NCI-H510A treated with DMSO at 0.1 percent for 48 hours (cell line): ENCODE measurements around the gene EPC1.
"Not testable (repeated sequence)": the region's sequence is repeated elsewhere in the genome, so short reads cannot be mapped to it uniquely, and the experiment has no call there.

Experiments used
- DNase-seq: peaks from one replicate; lab custom pipeline; 2025; lab: John Stamatoyannopoulos, UW

Gene EPC1

DNA sequence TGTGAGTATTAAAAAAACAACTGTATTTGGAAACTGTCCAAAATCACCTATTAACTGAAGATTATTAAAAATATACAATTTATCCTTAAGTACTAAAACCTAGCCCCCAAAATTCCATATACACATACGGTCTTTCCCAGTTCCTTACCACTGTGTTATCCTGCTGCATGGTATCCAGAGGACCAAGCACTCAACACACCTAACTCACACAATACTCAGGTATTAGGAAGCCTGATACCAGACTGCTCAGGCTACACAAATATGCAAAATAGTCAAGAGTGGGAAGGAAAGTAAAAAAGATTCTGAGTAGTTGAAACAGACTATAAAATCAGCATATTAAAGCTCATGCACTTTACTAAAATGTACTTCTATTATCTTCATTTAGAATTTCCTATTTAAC, 67.2 kb downstream of the EPC1 start:
- no peak for DNase-seq

DNA sequence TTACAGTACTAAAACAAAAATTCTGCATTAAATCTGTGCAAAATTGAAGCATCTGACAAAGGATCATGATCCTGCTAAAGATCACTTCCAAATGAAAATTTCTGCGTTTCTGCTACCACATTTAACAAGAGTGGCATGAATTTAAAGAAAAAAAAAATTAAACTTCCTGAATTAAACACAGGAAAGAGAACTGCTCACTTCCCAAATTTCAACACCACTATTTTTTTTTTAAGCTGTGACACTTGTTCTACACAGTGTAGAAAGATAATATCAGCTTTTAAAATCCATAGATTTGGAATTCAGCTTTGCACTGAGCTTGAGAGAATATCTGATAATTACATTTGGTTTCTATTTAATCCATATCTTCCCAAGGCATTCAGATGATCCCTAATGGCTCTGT, 73.6 kb downstream of the EPC1 start:
- no peak for DNase-seq

DNA sequence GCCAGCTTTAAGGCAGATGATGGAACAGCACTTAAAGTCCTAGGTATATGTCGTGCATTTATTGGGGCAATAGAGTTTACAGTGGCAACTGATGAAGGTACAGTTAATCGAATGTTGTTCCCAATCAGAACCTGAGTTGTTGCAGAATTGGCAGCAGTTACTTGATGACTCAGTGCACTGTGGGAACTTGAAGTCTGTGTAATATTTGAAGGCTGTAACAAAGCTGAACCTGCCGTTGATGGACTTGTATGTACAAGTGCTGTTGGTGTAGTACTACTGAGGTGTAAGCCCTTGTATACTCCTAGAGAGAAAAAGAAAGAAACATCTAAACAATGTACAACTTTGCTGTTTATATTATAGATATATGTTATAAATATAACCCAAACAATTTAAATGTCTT, 75.3 kb downstream of the EPC1 start:
- DNase-seq = no peak

DNA sequence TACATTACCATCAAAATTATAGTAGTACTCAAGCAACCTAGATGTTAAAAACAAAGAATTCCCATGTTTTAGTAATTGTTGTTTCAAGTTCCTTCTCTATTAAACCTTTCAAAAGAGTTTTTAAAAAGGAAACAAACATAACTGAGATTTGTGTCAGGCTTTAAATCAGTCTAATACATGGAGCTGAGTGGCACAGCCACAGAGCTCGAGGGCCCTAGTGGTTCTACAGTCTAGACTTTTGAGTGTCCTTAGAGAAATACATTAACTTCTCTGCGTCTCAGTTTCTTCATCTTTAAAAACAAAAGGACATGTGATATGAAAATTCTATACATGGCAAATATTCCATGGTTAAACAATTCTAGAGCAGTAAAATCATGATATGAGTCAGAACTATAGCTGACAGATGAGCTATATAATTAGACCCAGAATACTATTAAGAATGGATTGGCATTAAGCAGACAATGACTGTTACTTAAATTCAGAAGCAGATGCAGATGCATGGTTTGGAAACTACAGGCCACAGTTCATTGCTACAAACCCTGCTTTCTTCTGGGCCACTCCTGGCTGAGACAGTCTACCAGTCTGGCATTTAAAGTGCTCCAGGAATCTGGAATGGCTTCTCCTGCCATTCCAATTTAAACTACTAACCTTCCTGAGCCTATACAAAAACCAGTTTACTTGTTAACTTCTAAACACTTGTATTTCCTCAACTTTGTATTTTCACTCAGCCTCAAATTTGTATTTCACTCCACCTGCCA, 77.4 kb downstream of the EPC1 start:
- DNase-seq = no peak

DNA sequence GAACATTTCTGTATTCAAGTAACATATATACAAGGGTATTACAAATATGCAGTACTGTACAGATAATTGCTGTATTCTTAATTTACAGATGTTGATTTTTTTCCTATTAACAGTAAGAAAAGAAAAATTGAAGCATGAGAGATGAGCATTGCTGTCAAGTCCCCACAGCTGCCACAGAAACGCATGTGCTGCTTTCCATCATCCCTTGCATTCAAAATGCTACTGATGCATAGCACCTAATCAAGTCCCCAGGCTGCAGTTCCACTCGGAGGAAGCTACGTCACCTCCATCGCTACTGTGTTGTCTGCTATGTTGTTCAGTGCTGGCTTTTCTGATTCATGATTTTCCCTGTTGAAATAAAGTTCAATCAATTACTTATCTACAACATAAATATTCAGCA, 78.2 kb downstream of the EPC1 start:
- DNase-seq = no peak

DNA sequence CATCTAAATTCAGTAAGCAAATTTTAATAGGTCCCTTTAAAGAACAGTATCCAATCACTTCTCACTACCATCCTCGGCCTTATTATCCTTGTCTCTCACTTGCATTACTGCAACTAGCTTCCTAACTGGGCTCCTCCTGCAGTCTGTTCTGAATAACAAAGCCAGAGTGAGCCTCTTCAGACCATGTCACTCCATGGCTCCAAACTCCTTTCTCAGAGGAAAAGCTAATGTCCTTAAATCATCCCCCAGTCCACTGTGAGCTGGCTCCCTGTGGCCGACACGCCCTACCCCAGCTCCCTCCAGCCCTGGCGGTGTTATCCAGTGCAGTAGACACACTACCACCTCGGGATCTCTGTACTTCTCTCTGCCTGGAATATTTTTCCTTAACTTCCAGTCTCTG, 80.0 kb downstream of the EPC1 start:
- no peak for DNase-seq

DNA sequence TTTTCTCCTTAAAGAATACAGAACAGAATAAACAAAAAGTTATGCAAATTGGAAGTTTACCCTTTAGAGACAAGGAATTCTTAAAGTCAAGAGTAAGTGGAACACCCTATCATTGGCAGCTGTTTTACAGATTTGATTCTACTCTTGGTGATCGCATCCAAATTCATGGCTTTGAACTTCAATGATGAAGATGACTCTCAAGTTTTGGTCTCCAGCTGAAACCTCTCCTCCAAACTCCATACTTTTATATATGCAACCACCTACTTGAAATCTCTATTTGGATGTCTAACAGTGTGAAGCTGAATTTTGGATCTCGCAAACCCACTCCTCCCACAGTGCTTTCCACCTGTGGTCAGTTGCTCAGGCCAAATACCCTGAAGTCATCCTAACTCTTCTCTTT, 80.4 kb downstream of the EPC1 start:
- no peak for DNase-seq

DNA sequence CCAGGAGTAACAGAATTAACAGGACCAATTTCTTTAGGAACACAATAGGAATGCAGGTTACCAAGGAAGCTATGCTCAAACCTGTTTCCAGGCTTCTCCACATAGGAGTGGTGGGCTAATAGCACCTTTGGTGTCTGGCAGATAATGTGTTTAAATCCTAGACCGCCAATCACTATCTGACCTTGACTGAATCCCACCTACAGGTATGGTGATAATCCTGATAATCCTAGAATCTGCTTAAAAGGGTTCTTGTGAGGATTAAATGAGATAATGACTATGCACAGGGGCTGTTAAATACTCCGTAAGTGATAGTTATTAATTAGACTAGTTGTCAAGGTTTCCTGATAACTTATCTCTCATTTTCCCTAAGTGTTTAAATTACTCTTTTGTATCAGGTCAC, 81.2 kb downstream of the EPC1 start:
- DNase-seq = no peak

DNA sequence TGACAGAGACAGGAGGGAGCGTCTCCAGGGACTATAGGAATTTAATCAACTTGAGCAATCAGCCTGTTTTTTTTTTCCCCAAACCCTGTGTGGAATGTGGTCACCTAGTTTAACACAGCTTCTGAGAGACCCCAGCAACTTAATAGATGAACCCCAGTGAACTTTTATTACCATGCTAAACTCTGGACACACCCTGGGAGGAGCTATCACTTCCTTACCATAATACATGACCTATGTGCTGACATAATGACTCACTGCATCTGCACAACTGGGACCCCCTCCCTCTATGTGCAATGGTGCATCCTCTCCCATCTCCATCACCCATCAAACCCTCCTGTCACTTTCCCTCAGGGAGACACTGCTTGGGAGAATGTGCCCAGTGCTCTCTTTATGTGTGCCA, 83.7 kb downstream of the EPC1 start:
- DNase-seq = no peak

DNA sequence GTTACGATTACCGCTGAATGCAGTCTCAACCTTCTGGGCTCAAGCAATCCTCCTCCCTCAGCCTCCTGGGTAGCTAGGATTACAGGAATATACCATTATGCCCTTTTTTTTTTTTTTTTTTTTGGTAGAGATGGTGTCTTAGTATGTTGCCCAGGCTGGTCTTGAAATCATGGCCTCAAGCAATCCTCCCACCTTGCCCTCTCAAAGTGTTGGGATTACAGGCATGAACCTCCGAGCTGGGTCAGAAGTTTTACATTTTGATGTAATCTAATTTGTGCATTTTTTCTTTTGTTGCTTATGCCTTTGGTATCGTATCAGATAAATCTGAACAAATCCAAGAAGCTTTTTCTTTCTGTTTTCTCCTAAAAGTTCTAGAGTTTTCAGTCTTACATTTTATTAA, 87.4 kb downstream of the EPC1 start:
- DNase-seq = no peak

DNA sequence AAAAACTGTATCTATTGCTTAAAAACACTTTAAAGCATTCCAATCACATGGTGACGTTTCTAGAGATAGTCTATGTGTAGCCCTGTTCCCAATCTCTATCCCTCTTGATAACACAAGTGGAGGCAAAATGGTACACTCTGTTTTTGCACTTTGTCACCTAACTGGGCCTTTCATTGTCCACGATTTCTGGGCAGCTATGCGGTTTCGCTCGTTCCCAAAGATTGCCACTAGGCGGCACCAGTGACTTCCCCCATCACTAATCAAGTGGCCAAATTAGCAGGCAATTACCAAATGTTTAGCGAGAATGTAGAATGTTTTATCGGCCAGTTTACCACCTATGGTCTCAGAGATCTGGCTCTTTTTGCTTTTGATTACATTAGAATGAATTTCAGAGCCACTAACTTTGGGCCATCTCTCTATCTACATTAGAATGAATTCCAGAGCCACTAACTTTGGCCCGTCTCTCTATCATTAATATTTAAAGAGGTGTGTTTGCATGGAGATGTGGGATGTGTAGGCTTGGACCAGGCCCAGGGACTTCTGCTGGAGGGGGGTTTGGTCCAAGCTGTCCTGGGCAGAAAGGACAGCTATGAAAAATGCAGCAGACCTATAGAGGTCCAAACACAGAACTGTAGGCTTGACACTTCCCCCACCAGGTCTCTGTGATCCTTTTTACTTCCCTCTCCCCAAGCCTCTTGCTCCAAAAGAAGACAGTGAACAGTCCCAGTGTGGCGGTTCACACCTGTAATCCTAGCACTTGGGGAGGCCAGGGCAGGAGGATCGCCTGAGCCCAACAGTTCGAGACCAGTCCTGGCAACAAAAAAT, 90.1 kb downstream of the EPC1 start:
- DNase-seq = peak; percentile 7

DNA sequence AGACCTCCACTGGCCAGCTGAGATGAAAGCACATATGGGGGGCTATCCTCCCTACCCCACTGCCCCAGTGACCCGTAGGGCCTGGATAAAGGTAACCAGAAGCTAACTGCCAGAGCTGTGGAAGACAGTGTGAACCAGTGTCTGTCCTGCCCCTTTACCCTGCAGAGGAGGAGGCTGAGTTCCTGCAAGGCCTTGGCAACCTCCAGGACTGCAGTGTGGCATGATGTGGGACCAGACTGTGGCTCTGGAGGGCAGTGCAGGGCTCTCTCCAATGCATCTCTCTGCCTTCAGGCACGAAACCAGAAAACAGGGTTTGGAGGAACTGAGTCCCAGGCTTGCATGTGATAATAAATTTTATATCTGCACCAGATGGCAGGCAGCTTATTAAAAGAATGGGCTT, 93.1 kb downstream of the EPC1 start:
- DNase-seq = no peak

DNA sequence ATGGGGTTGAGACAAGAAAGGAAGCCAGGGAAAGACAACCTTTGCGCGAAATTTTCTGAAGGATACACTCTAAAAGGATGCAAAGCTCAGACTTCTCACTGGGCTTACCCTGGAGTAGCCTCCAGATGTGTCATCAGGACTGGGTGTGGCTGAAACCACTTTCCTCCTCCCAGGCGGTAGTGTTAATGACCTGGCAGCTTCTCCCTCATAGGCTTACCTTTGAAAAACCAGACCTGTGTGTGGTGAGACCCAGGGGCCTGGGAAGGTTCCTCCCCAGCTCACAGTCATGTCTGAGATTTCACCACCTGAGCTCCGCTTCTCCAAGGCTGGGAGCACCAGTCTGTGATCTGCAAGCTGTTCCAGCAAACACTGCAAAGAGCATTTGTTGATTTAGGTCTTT, 93.7 kb downstream of the EPC1 start:
- DNase-seq = no peak

DNA sequence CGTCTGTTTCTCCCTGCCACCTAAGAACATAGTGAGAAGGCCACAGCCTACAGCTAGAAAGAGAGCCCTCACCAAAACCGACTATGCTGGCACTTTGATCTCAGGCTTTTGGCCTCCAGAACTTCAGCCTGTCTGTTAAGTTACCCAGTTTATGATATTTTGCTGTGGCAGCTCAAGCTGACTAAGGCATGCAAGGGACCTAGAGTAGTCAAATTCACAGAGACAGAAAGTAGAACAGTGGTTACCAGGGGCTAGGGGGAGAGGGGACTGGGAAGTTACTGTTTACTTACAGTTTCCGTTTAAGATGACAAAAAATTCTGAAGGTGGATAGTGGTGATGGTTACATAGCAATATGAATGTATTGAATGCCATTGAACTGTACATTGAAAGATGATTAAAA, 96.5 kb downstream of the EPC1 start:
- not testable (repeated sequence) for DNase-seq

DNA sequence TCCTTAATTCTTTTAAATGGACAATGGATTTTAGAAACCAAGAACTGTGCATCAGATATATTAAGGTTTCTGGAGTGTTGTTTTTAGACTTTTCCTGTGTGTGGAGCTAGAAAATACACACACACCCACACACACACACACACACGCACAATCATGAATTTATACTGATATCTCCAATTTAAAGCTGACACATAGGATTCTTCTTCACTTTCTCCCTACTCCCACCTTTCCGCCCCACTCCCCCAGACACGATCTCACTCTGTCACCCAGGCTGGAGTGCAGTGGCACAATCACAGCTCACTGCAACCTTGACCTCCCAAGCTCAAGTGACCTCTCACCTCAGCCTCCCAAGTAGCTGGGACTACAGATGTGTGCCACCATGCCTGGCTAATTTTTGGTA, 100.3 kb downstream of the EPC1 start:
- no peak for DNase-seq

DNA sequence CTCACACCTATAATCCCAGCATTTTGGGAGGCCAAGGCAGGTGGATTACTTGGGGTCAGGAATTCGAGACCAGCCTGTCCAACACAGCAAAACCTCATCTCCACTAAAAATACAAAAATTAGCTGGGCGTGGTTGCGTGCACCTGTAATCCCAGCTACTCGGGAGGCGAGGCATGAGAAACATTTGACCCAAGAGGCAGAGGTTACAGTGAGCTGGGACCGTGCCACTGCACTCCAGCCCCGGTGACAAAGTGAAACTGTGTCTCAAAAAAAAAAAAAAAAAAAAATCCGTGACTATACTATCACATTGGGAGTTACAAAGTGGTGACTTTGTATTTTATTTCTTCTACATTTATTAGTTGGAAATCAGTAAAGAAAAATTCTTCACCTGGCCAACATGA, 101.2 kb downstream of the EPC1 start:
- no peak for DNase-seq

DNA sequence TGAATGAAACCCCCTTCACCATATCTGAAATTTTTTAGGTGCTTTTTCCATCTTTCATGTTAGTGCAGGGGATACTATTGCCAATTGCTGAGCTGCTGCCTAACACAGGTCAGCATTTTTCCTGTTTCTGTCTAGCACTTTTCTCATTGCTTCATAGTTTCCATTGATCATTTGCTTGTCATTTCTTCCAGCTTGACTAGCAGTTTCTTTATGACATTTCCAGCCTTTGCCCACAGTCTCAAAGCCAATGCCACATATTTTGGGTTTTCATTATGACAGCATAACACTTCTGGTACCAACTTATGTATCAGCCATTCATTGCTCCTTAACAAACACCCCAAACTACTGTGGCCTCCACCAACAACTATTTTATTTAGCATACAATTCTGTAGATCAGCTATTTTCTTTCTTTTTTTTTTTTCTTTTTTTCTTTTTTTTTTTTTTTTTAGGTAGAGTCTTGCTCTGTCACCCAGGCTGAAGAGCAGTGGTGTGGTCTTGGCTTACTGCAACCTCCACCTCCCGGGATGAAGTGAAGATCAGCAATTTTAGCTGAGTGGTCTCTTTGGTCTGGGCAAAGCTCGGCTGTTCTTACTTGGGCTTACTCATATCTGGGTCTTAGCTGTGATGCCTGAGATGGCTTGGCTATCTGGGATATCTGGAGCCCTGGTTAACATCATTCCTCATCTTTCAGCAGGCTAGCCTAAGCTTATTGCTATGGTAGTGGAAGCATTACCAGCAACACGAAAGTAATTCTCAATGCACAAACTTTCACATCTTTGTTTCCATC, 102.3 kb downstream of the EPC1 start:
- DNase-seq = no peak

DNA sequence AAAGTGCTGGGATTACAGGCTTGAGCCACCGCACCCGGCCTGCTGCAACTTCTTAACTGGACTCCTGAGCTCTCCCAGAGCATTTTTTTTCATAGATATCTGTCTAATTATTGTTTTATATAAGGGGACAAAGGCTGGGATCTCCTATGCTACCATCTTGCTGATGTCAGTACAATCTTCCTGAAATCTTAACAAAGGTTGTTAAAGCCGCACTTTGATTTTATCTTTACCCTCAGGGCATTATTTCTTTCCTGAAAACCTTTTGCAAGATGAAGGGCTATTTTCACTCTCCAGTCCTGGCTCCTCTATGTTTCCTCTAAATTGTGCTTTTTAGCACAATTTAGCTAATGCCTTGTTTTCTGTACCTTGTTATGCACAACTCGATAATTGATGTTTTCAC, 102.9 kb downstream of the EPC1 start:
- DNase-seq = no peak

DNA sequence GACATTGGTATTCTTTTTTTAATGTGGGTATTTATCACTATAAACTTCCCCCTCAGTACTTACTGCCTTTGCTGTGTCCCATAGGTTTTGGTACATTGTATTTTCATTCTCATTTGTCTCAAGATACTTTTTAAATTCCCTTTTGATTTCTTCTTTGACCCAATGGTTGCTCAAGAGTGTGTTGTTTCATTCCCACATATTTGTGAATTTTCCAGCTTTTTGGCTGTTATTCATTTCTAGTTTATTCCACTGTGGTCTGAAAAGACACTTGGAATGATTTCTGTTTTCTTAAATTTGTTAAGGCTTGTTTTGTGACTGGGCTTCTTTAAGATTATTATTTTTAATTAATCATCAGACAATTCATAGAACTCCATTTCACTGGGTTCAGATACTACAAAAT, 105.0 kb downstream of the EPC1 start:
- DNase-seq = no peak

DNA sequence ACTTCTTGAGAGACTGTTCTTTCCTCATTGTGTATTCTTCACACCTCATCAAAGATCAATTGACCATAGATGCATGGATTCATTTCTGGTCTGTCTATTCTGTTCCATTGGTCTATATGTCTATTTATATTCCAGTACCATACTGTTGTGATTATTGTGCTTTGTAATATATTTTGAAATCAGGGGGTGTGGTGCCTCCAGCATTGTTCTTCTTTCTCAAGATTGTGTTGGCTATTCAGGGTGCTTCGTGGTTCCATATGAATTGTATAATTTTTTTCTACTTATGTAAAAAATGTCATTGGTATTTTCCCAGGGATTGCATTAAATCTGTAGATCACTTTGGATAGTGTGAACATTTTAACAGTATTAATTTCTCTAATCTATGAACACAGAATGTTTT, 106.5 kb downstream of the EPC1 start:
- no peak for DNase-seq

DNA sequence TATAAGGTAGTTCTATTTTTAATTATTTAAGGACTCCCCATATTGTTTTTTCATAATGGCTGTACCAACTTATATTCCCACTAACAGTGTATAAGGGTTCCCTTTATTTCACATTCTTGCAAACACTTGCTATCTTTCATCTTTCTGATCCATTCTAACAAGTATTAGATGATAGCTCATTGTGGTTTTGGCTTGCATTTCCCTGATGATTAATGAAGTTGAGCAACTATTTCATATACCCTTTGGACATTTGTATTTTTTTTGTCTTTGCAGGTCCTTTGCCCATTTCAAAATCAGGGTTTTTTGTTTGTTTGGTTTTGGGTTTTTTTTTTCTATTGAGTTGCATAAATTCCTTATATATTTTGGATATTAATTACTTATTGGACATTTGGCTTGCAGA, 107.2 kb downstream of the EPC1 start:
- DNase-seq = no peak

DNA sequence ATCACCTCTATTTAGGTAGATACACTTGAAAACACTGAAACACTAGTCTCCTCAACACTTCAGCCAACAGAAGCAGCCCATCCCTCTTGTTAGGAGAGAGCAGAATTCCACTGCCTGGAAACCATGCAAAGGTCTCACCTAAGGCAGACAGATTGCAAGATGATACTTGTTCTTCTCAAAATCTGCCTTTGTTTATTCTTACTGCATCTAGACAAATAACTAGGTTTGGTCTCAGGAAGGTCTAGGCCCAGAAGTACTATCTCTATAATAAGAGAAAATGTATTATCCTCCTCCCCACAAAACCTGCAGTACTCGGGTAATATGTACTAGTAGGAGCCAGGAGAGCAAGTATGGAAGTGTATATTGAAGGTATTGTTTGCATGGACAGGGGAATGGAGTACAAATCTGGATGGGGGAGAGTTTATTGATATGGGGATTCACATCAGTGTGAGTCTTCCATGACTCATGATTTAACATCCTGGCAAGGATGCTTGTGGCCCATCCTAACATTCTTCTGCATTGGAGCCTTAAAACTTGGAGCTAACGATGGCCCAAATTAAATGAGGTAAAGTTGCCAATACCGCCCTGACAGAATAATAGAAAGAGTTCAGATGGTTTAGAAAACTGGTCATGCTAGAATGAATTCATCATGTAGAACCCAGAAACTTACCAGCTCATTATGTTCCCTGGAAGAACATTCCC, 109.2 kb downstream of the EPC1 start:
- DNase-seq = no peak
